Osteoblast (primary cell): ENCODE data around the gene SLC1A1. TPM values are rescaled to one million over a fixed set of nuclear protein-coding genes. Genes with fewer than 3 reads are reported as not detected.

ENCODE experiments used
- DNase-seq: peaks from one replicate; pipeline ENCODE4 v3.0.0; 2011; ENCODE audit warnings: low spot score, mixed read lengths; ENCODE audit not compliant: insufficient read length; ENCODE audit errors: missing footprints
- H2AFZ ChIP-seq: 2 replicates; pipeline ENCODE4 v1.6.0; 2011; ENCODE audit warnings: mild to moderate bottlenecking, low read length
- H3K27ac ChIP-seq: 2 replicates; pipeline ENCODE4 v1.5.1; 2011; ENCODE audit warnings: mild to moderate bottlenecking, low read depth, low read length, moderate library complexity
- H3K27me3 ChIP-seq: 2 replicates; pipeline ENCODE4 v1.6.0; 2012; ENCODE audit warnings: mild to moderate bottlenecking, control low read depth, inconsistent platforms, low read length, moderate library complexity; ENCODE audit not compliant: insufficient read depth
- H3K36me3 ChIP-seq: 2 replicates; pipeline ENCODE4 v1.5.1; 2011; ENCODE audit warnings: mild to moderate bottlenecking, low read length, control low read depth, moderate library complexity; ENCODE audit not compliant: insufficient read depth
- H3K4me1 ChIP-seq: 2 replicates; pipeline ENCODE4 v1.5.1; 2011; ENCODE audit warnings: mild to moderate bottlenecking, low read length, control low read depth, moderate library complexity; ENCODE audit not compliant: insufficient read depth
- H3K4me2 ChIP-seq: 2 replicates; pipeline ENCODE4 v1.6.0; 2011; ENCODE audit warnings: mild to moderate bottlenecking, low read length; ENCODE audit not compliant: insufficient read depth
- H3K4me3 ChIP-seq: fragments of 200-600 bp; sonication (generic); 3 replicates; pipeline ENCODE4 v1.5.1; 2012; ENCODE audit warnings: mild to moderate bottlenecking, low read length, inconsistent platforms; ENCODE audit not compliant: insufficient read depth
- H3K79me2 ChIP-seq: 2 replicates; pipeline ENCODE4 v1.6.0; 2012; ENCODE audit warnings: mild to moderate bottlenecking, low read length, control low read depth, inconsistent platforms; ENCODE audit not compliant: insufficient read depth
- H3K9me3 ChIP-seq: 2 replicates; pipeline ENCODE4 v1.5.1; 2011; ENCODE audit warnings: low read depth, low read length, control low read depth
- H4K20me1 ChIP-seq: 2 replicates; pipeline ENCODE4 v1.6.0; 2012; ENCODE audit warnings: mild to moderate bottlenecking, low read length, control low read depth; ENCODE audit not compliant: insufficient read depth
- CTCF ChIP-seq: IDR thresholded peaks from 2 replicates; pipeline ENCODE4 v1.5.1; 2011; ENCODE audit warnings: mild to moderate bottlenecking, low read depth, low read length, moderate library complexity; ENCODE audit errors: extremely low read depth
- total RNA-seq: library from RNA; depleted of rRNA; stranded (reverse); fragments of >200 nt; gene quantifications from 2 replicates; pipeline ENCODE4 v1.2.3, GENCODE V29; 2012

Gene SLC1A1
- total RNA-seq, 1 donor = 25.7 TPM

- Histone ChIP-seq H3K4me1 (no peaks in the 10 kb centered on the region), H4K20me1 (no peaks in the 10 kb centered on the region), H3K4me3 (no peak overlapping the region), H3K27ac (no peak overlapping the region), H3K27me3 (no peaks in the 10 kb centered on the region), H3K79me2 (no peaks in the 10 kb centered on the region), H2AFZ (no peak overlapping the region), H3K9me3 (no peaks in the 10 kb centered on the region), H3K4me2 (no peak overlapping the region), H3K36me3 (no peaks in the 10 kb centered on the region)
- DNase-seq = no peak
- TF ChIP-seq CTCF = no peak
These were observed 140.6 kb downstream of the SLC1A1 start for GRCh38 chr9:4630836-4631235.

Other genes starting within 250 kb of the SLC1A1 start
- 55.4 and 80.0 TPM in 2 replicates for gene GLIS3, start 190.4 kb upstream of the SLC1A1 start, total RNA-seq
- 7.2 and 8.3 TPM in 2 replicates for gene PLPP6, start 171.8 kb downstream of the SLC1A1 start, total RNA-seq
- gene SPATA6L, start 176.0 kb downstream of the SLC1A1 start, total RNA-seq = 0.72 and 1.2 TPM in 2 replicates
- gene CDC37L1, start 189.1 kb downstream of the SLC1A1 start, total RNA-seq = 29.3 and 35.1 TPM in 2 replicates